GM12872 (cell line): Measurements from ENCODE around the gene CISD1.

Experiments used
- CTCF ChIP-seq: IDR thresholded peaks from 3 replicates; pipeline ENCODE4 v1.5.1; 2011; ENCODE audit warnings: low read depth, mild to moderate bottlenecking, low read length, moderate library complexity; ENCODE audit not compliant: insufficient read depth

Gene CISD1

GRCh38 chr10:58281092-58281752 lies 12.3 kb downstream of the CISD1 start:
- TF ChIP-seq CTCF = no peak

- TF ChIP-seq CTCF = no peak
These were observed 13.7 kb downstream of the CISD1 start for GRCh38 chr10:58282615-58283014.

GRCh38 chr10:58291538-58292174 lies 22.7 kb downstream of the CISD1 start:
- peak; percentile 66; the same call in 2 of the 3 replicates for TF ChIP-seq CTCF

- no peak for TF ChIP-seq CTCF
These were observed 25.0 kb downstream of the CISD1 start for GRCh38 chr10:58293989-58294388.

- TF ChIP-seq CTCF = peak; percentile 86
These were observed 30.6 kb downstream of the CISD1 start for GRCh38 chr10:58299580-58299979.

GRCh38 chr10:58300676-58301075 lies 31.7 kb downstream of the CISD1 start:
- TF ChIP-seq CTCF = no peak

- no peak for TF ChIP-seq CTCF
These were observed 33.3 kb downstream of the CISD1 start for GRCh38 chr10:58302254-58302653.
